GM21825 (cell line): ENCODE results near the gene OBP2B.
"Not testable (repeated sequence)": the region's sequence is repeated elsewhere in the genome, so short reads cannot be mapped to it uniquely, and the experiment has no call there.

Source experiments
- ATAC-seq: cut with Tn5 transposase; IDR thresholded peaks from one replicate; pipeline ENCODE4 v1.9.1; 2021; ENCODE audit warnings: mild to moderate bottlenecking, moderate library complexity; ENCODE audit not compliant: unreplicated experiment

Gene OBP2B

DNA sequence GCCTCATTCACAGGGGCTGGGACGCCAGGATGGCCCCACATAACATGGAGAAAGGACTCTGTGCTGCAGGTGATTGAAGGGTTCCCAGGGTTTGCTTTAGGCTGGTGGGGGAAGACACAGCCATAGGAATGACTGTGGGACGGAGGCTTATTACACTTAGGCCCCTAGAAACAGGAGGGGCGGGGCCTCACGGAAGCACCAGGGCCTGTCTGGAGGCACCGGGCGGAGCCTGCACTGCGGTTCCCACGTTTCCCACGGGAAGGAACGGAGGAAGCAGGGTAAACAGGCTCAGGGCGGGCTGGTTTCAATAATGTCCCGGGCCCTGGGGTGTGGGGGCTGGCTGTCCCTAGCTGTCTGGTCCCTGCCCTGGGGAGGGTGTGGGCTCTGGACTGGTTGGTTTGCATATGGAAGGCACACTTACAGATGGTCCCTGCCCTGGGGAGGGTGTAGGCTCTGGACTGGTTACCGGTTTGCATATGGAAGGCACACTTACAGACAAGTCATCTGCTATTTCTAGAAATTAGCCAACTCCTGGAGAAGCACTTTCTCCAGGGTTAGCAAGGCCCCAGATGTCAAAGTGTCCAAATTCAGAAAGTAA lies 14.2 kb upstream of the OBP2B start:
- ATAC-seq = not testable (repeated sequence)

DNA sequence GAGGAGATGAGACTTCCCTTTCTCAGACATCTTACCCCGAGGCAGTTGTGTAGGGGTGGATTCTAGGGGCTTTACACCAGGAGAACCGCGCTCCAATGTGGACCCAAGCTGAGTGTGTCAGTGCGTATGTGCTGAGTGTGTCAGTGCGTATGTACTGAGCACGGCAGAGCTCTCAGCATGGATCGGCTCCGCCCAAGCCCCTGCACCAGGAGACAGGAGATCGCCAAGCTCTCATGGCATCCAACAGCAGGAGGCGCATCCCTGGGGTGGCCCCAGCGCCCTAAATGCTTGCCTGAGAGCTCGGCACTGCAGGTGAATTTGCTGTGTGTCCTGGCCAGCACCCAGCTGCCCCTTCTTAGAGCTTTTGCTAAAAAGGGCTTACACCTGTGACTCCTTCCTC lies 12.9 kb upstream of the OBP2B start:
- not testable (repeated sequence) for ATAC-seq

DNA sequence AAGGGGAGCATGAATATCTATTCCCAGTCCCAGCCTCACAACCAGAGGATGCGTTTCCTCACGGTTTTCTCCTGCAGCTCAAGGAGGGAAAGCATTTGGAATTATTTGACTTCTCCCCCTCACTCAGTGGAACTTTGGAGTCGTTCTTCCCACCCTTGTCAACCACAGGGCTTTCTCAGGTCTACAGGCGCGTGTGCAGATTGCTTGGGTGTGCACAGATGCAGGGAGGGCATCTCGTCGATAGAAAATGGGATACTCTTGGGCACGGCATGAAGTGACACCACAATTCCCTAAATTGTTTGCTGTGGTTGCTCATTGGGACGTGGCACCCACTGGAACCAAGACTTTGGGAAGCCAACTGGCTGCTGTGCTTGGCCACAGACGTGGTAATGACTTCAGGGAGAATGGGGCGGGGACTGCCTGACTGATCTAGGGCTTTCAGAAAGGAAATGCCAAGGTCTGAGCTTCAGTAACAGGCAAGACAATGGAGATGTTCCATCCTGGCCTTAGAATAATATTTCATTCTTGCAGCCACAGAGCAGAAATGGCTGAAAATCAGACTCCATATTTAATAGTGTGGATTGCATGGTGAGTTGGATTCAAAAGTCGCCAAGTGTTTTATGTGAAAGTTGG lies 12.2 kb upstream of the OBP2B start:
- ATAC-seq = no peak

DNA sequence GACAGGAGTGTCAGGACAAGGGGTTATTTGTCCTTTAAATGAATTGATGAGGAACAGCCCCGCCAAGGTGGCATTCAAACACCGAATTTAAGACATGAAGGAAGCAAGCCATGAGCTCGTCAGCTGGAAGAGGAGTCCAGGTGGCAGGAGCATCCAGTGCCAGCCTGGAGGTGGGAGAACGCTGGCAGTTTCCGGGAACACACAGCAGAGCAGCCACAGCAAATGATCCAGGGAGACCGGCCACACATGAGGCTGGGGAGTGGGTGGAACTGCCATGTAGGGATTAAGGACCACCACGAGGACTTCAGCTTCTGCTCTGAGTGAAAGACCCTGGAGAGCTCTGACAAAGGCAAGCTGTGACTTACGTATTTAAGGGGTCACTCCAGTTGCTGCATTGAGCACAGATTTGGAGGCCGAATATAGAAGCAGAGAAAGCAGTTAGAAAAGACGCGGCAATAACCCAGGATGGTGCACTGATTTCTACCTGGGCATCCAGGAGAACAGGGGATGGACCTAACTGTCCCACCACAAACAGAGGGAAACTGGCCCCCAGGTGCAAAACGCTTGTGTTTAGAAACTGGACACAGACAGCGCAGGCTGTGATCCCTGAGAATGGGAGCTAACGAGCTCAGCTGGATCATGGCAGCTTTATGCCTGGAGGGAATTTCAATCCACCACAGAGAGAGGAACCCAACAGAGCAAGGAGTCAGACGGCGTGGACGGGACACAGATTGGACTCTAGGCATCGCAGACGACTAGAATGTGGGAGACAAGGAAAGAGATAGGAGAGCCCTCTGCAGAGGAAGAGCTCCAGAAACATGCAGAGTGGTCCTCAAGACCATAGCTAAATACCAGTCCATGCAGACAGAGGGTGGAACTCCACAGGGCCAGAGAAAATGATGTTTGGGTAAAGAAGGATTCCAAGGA lies 9.3 kb upstream of the OBP2B start:
- ATAC-seq = not testable (repeated sequence)

DNA sequence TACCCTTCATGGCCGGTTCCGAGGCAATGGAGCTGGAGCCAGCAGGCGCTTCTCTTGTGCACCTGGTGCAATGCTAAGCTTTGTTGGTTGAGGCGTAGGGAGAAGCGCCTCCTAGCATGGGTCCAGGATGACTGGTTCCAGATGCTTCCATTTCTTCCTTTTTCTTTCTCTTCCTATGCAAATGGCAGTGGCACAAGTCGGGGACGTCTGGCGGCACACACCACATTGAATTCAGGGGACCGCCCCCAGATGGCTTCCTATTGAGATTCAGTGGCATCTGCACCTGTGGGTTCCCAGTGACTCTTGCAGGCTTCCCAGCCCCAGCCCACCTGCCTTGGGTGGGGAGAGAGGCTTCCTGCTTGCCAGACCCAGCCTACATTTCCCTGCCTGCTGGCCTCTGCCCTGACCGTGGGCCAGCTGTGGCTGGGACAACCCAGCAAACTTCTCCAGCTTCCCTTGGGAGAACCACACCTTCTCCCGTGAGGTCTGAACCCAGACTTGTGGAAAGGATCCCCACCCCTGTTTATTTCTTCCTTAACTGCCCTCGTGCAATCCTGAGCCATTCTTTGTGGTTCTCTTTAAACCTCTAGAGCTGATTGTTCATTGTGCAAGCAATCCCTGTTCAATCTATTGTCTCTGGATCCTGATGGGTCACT lies 8.4 kb upstream of the OBP2B start:
- ATAC-seq = not testable (repeated sequence)

DNA sequence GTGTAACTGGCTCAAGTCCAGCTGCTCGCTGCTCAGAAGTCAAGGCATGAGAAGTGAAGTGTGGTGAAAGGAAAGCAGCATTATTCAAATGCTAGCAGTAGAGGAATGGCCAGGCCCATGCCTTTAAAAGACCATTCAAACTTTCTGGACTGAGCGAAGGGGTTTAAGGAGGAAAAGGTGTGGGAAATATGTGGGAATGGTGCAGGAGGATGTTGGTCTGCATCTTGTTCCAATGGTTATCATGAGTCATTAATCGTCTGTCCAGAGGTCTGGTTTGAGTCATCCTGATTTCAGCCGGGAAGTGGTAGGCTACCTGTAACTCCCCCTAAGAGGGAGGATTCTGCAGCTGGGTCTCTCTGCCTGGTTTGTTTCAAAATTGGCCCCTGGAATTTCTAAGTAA lies 5.2 kb upstream of the OBP2B start:
- ATAC-seq = not testable (repeated sequence)

DNA sequence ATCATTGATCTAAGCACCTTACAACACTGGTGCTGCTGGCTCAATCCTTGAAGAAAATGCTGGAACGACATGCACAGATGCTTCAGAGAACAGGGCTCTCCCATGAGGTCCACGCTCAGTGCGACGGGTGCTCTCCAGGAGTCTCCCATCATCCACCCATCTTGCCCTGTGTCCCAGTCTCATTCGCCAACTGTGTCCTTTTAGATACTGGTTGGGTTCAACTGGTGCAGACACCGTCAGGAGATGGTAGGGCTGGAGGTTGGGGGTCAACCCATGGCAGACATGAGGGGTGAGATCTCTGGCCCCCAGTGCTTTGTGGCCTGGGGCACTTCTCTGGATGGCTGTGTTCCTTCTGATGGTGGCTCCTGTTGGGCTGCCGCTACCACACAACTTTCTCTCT lies 1.6 kb upstream of the OBP2B start:
- no peak for ATAC-seq

DNA sequence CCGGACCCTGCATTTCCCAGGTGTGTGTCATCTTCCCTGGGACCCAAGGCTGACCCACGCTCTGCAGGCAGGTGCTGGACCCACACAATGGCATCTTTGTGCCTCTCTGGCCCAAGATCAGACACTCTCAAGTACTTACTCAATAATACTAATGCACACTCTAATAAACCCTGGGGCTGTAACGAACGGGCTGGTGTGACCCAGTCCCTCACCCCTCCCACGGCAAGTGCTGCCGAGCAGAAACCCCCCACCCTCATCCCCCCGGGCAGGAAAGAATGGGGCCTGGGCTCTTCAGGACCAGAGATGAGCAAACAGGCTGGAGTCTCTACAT lies 1.1 kb upstream of the OBP2B start:
- ATAC-seq = no peak

DNA sequence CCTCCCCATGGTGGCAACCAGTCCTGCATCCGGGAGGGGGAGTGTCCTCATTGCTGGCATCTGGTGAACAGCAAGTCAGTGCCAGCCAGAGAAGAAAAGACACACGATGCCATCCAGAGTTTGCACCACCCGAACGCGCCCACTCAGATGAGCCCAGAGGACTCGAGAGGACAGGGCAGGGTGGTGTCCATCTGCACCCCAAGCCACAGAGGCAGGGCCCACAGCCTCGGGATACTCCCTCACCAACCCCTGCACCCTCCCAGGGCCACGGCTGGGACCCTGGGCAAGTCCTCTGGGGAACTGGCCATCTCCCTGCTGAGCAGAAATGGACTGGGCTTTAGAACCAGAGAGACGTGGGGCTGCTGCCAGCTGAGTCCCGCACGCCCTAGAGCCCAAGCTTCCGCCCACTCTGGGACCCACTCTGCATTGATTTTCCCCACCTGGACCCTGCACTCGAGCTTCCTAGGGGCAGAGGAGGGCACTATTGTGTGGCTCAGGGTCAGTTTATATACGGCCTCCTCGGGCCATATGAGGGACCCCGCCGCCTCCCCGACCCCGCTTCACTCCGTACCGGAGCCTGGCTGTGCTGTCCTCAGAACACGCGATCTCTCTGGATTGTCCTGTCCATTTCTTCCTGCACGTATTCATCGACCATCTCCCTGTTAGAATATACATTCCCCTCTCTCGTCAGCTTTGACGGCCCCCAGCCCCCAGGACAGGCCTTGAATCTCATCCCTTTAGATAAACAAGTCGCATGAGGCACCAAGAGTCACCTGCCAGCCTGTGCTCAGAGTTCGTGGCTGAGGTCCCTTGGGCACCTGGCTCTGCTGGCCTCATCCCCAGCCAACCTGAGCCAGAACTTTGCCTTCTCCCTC lies 514 bp upstream of the OBP2B start:
- ATAC-seq = not testable (repeated sequence)

DNA sequence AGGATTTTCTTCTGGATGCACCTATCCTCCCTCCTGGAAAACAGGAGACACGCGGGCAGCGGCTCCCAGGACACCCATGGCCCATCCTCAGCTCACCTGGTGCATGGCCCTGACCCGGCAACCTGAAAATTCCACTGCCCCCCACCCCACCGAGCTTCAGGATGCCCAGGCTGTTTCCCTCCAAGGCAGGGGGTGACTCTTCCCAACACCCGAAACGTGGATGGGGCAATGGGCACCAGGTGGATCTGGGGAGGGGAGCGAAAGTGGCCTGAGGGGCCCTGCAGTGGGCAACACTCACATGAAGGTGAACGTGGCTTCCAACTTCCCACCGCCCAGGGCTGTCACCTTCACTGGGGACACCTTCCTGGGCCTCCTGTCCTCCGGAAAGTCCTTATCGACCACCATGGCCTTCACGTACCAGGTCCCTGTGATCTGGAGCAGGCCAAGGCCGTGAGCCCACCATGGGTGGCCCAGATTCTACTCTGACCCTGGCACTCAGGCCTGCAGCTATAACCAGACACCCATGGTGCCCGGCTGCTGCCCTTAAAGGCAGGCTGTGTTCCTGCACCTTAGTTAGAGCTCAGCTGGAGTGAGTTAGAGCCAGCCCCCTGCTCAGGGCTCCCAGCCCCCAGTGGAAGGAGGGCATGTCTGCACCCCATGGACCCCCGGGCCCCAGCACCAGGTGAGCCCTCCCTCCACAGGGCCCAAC lies 725 bp downstream of the OBP2B start:
- ATAC-seq = not testable (repeated sequence)

DNA sequence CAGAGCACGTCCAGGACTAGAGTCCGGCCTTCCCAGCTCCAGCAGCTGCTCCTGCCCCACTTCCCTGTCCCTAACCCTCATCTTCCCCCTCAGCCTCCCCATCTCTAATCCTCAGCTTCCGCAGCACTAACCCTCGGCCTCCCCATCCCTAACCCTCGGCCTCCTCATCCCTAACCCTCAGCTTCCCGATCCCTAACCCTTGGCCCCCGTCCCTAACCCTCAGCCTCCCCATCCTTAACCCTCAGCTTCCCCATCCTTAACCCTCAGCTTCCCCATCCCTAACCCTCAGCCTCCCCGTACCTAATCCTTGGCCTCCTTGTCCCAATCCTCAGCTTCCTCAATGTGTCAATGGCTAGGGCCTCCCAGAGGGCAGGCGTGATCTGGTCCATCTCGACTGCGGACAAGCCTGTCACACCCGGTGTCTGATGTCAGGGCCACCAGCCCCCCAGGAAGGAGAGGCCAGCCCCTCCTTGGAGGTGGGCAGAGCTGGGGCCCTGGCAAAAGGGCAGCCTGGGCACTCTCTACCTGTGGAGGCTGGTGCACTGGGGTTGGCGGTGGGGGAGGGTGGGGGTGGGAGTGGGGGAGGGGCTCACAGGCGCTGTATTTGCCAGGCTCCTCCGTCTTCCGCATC lies 1.4 kb downstream of the OBP2B start:
- ATAC-seq = no peak

DNA sequence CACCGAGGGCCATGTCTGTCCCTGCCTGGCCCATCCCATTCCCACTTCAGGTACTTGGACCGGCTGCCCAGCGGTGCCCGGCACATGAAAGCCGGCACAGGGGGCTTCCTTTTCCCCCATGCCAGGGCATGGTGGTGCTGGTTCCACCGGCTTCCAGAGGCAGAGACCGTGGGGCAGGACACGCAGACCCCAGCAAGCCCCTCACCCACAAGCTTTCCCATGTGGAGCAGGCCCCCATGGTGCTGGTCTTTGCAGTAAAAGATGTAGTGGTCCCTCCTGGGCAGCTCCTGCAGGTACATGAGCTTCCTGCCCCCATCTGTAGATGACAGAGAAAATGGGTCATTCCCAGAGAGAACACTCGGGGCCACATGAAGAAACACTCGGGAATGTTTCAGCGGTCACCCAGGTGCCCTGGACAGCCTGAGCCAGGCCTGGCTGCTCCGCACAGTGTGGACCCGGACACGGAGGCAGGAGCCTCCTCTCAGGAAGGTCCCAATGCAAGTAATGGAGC lies 2.0 kb downstream of the OBP2B start:
- ATAC-seq = no peak

DNA sequence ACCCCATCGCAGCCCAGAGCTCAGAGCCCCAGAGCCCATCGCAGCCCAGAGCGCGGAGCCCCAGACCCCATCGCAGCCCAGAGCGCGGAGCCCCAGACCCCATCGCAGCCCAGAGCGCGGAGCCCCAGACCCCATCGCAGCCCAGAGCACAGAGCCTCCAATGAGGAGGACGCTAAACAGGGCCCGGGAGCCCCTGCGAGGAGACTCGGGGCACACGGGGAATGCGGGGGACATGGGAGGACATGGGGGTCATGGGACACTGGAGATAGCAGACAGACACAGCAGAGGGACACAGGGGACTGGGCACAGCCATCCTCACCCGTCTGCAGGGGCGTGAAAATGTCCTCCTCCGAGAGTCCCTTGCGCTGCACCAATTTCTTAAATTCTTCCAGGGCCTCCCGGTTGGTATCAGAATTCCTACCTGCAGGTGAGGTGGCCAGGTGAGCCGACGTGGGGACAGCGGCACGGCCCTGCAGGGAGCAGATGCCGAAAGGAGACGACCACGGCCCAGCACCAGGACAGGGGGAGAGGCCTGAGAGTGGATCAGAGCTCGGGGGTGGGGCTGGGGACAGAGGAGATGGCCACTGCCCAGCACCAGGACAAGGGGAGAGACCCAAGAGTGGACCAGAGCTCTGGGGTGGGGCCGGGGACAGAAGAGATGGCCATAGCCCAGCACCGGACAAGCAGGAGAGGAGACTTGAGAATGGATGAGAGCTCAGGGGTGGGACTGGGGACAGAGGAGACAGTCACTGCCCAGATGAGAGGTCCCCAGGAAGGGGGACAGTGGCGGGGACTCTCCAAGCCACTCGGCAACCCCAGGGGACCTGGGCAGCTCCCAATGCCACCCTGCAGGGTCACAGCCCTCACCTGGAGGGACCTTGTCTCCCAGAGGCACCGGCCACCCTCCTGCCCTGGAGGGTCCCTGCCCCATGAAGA lies 2.8 kb downstream of the OBP2B start:
- ATAC-seq = no peak

DNA sequence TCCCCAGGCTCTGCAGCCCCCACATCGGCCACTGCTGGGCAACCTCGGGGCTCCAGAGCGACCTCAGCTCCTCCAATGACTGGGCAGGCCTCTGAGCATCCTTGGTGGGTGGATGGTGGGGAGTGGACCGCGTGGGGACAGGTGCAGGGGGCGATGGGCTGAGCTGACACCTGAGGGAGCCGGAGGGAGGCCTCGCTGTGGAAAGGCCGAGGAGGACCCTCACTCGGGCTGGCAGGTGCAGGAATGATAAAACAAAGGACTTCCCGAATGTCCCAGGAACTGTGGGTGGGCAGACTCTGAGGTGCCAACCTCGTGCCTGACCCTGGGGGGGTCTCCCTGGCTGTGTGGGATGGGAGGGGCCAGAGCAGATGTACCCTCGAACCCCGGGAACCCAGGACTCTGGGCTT lies 3.6 kb downstream of the OBP2B start:
- not testable (repeated sequence) for ATAC-seq

DNA sequence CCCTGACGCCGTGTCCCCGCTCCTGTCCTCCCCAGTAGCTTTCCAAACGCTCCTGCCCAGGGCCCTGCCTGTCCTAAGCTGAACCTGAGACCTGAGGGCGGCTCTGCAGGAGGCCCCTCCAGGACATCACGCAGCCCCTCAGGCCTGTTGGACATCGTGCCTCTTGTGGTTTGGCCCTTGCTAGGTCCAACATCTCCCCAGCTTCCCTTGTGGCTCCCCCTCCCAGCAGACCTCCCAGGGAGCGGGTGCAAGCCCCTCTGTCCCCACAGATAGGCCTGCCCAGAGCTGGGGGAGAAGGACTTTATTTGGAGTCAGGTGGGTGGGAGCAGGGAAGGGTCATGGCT lies 4.1 kb downstream of the OBP2B start:
- no peak for ATAC-seq

DNA sequence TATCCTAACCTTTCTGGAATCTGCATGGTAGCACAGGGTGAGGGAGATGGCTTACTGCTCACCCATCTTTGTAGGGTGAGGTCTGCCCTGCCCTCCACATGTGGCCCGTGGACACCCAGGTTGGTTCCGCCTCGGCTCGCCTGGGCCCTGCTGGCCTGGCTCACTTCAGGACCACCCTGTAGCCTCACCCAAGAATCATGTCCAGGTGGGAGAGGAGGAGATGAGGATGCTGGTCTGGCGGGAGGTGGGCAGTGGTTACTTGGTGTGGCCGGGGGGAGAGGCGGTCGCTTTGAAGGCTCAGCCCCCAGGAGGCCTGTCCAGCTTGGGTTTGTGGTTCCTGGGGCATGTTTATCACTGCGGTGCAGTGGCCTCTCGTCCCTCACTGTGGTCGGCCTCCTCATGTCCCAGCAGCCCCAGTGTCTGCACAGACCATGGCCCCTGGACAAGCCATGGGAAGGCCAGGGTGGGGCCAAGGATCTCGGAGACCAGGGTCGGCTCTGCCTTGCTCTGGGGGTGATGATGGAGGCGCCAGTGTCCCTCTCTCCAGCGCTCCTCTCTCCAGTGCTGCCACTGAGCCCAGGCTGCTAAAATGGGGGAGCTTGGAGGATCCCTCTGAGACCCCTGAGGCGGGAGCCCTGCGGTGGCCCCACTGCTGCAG lies 4.6 kb downstream of the OBP2B start:
- no peak for ATAC-seq

DNA sequence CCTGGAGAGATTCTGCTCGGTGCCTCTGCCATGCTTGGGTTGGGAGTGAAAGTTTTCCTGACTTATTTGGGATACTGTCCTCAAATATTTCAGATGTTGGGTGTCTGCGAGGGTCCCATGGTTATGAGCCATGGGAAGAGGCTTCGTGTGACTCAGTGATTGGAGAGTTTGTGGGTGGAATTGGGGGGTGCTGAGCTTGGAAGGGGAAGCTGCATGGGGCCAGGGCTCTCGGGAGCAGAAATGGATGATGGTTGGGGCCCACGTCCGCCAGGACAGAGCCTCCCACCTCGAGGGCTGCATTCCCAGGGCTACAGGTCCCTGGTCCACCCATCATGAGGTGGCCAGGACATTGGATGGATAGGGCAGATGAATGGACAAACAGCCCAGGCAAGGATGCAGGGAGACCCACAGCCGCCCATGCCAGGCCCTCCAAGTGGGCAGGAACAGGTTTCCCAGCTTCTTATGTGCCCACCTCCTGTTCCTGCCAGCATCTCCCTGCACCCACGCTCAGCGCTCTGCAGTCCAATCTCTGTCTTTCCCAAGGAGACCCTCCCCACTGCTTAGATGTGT lies 5.5 kb downstream of the OBP2B start:
- ATAC-seq = no peak
